ENCODE results near the gene CLCA1.
A peak's percentile ranks its signal among the peaks of the same experiment; 100 is the strongest.

The CLCA1 gene

GRCh38 chr1:86468501-86468977 lies at the start of gene CLCA1:
TSS of gene CLCA1 (plus strand) at chr1:86468927. CDS start at chr1:86468972, 45 bp downstream.
- no peak within 1 kb of the TSS for H3K4me3 ChIP-seq (ENCODE audit: low read depth, low read length)
- no peak for DNase-seq (ENCODE audit: low read depth)

- no peak for DNase-seq (ENCODE audit: low read depth)
Observed at GRCh38 chr1:86419277-86419903, 49.3 kb upstream of the CLCA1 start.

GRCh38 chr1:86421601-86422280 lies 47.0 kb upstream of the CLCA1 start:
- H3K4me3 ChIP-seq (ENCODE audit: low read depth, low read length) = no peak overlapping the region
- no peak for DNase-seq (ENCODE audit: low read depth)

More at GRCh38 chr1:86419277-86419903, 49.3 kb upstream of the CLCA1 start:
- H3K4me3 ChIP-seq (ENCODE audit: low read depth, low read length) = no peak overlapping the region

GRCh38 chr1:86423473-86423872 lies 45.3 kb upstream of the CLCA1 start:
- H3K4me3 ChIP-seq (ENCODE audit: low read depth, low read length) = no peak overlapping the region
- DNase-seq (ENCODE audit: low read depth) = no peak

- no peak for DNase-seq (ENCODE audit: low read depth)
Observed at GRCh38 chr1:86423873-86424272, 44.9 kb upstream of the CLCA1 start, which contains the start of gene CLCA2. TSS of gene CLCA2 (plus strand) at chr1:86424171. CDS start at chr1:86424248, 77 bp downstream.

GRCh38 chr1:86429122-86429725 lies 39.5 kb upstream of the CLCA1 start:
- no peak for DNase-seq (ENCODE audit: low read depth)
- no peak overlapping the region for H3K4me3 ChIP-seq (ENCODE audit: low read depth, low read length)

More at GRCh38 chr1:86423873-86424272, 44.9 kb upstream of the CLCA1 start, which contains the start of gene CLCA2:
- H3K4me3 ChIP-seq (ENCODE audit: low read depth, low read length) = no peak within 1 kb of the TSS

- H3K4me3 ChIP-seq (ENCODE audit: low read depth, low read length) = no peak overlapping the region
- DNase-seq (ENCODE audit: low read depth) = peak; percentile 93
Observed at GRCh38 chr1:86429835-86430234, 38.9 kb upstream of the CLCA1 start.

GRCh38 chr1:86430376-86430775 lies 38.4 kb upstream of the CLCA1 start:
- no peak overlapping the region for H3K4me3 ChIP-seq (ENCODE audit: low read depth, low read length)
- no peak for DNase-seq (ENCODE audit: low read depth)

- no peak for DNase-seq (ENCODE audit: low read depth)
- no peak overlapping the region for H3K4me3 ChIP-seq (ENCODE audit: low read depth, low read length)
Observed at GRCh38 chr1:86434059-86434458, 34.7 kb upstream of the CLCA1 start.

GRCh38 chr1:86435327-86435726 lies 33.4 kb upstream of the CLCA1 start:
- DNase-seq (ENCODE audit: low read depth) = no peak
- no peak overlapping the region for H3K4me3 ChIP-seq (ENCODE audit: low read depth, low read length)

GRCh38 chr1:86436041-86436440 lies 32.7 kb upstream of the CLCA1 start:
- no peak overlapping the region for H3K4me3 ChIP-seq (ENCODE audit: low read depth, low read length)
- DNase-seq (ENCODE audit: low read depth) = no peak

- DNase-seq (ENCODE audit: low read depth) = no peak
Observed at GRCh38 chr1:86441581-86441980, 27.1 kb upstream of the CLCA1 start.

GRCh38 chr1:86441997-86442396 lies 26.7 kb upstream of the CLCA1 start:
- no peak overlapping the region for H3K4me3 ChIP-seq (ENCODE audit: low read depth, low read length)
- DNase-seq (ENCODE audit: low read depth) = no peak

More at GRCh38 chr1:86441581-86441980, 27.1 kb upstream of the CLCA1 start:
- H3K4me3 ChIP-seq (ENCODE audit: low read depth, low read length) = no peak overlapping the region

GRCh38 chr1:86445919-86446318 lies 22.8 kb upstream of the CLCA1 start:
- no peak overlapping the region for H3K4me3 ChIP-seq (ENCODE audit: low read depth, low read length)

GRCh38 chr1:86447198-86447790 lies 21.4 kb upstream of the CLCA1 start:
- no peak for DNase-seq (ENCODE audit: low read depth)
- H3K4me3 ChIP-seq (ENCODE audit: low read depth, low read length) = no peak overlapping the region

More at GRCh38 chr1:86445919-86446318, 22.8 kb upstream of the CLCA1 start:
- DNase-seq (ENCODE audit: low read depth) = no peak

- no peak overlapping the region for H3K4me3 ChIP-seq (ENCODE audit: low read depth, low read length)
- DNase-seq (ENCODE audit: low read depth) = no peak
Observed at GRCh38 chr1:86448670-86449069, 20.1 kb upstream of the CLCA1 start.

GRCh38 chr1:86449103-86449502 lies 19.6 kb upstream of the CLCA1 start:
- no peak for DNase-seq (ENCODE audit: low read depth)
- H3K4me3 ChIP-seq (ENCODE audit: low read depth, low read length) = no peak overlapping the region

- DNase-seq (ENCODE audit: low read depth) = no peak
- no peak overlapping the region for H3K4me3 ChIP-seq (ENCODE audit: low read depth, low read length)
Observed at GRCh38 chr1:86450847-86451246, 17.9 kb upstream of the CLCA1 start.

- no peak for DNase-seq (ENCODE audit: low read depth)
- H3K4me3 ChIP-seq (ENCODE audit: low read depth, low read length) = no peak overlapping the region
Observed at GRCh38 chr1:86453664-86454063, 15.1 kb upstream of the CLCA1 start.

GRCh38 chr1:86455073-86455472 lies 13.7 kb upstream of the CLCA1 start:
- no peak overlapping the region for H3K4me3 ChIP-seq (ENCODE audit: low read depth, low read length)
- DNase-seq (ENCODE audit: low read depth) = no peak
